A673 (cell line): Measurements from ENCODE around the gene GNG11. TPM values are rescaled to one million over a fixed set of nuclear protein-coding genes. Genes with fewer than 3 reads are reported as not detected.
A peak's percentile ranks its signal among the peaks of the same experiment; 100 is the strongest.

ENCODE experiments used
- BruUV-seq: library from RNA; stranded (reverse); fragments of 400-500 nt; replicated peaks from 2 replicates; lab custom pipeline; 2021; lab: Mats Ljungman, UMichigan
- CTCF ChIA-PET: fragments of 300-600 bp; sonication (Branson Sonifier 250); formaldehyde crosslinking; loops from one replicate; lab custom pipeline; 2022; ENCODE audit warnings: antibody characterized with exemption; lab: Charles Lee
- POLR2A ChIA-PET: fragments of 300-600 bp; sonication (Branson Sonifier 250); formaldehyde crosslinking; loops from one replicate; lab custom pipeline; 2022; ENCODE audit warnings: antibody characterized with exemption; ENCODE audit not compliant: low non-redundant PET; lab: Charles Lee
- DNase-seq: peaks from one replicate; pipeline ENCODE4 v3.0.0-alpha.2; 2015; ENCODE audit warnings: low spot score
- H3K27ac ChIP-seq: fragments of 200-600 bp; sonication (generic); 2 replicates; pipeline ENCODE4 v1.5.1; 2016; ENCODE audit warnings: mixed run types, low read depth, mild to moderate bottlenecking, mixed read lengths, antibody characterized with exemption, low read length; ENCODE audit not compliant: poor library complexity, severe bottlenecking
- H3K27me3 ChIP-seq: fragments of 200-600 bp; sonication (generic); replicated peaks from 2 replicates; pipeline ENCODE4 v1.6.1; 2017; ENCODE audit warnings: mixed run types, low read depth, mild to moderate bottlenecking, mixed read lengths, antibody characterized with exemption, low read length; ENCODE audit not compliant: insufficient read depth, poor library complexity
- H3K36me3 ChIP-seq: fragments of 200-600 bp; sonication (generic); 2 replicates; pipeline ENCODE4 v1.6.1; 2016; ENCODE audit warnings: mixed run types, mild to moderate bottlenecking, mixed read lengths, antibody characterized with exemption, low read length; ENCODE audit not compliant: insufficient read depth, poor library complexity, severe bottlenecking
- H3K4me1 ChIP-seq: fragments of 200-600 bp; sonication (generic); 2 replicates; pipeline ENCODE4 v1.6.1; 2017; ENCODE audit warnings: mixed run types, mild to moderate bottlenecking, mixed read lengths, antibody characterized with exemption, low read length; ENCODE audit not compliant: insufficient read depth, poor library complexity, severe bottlenecking
- H3K4me3 ChIP-seq: fragments of 200-600 bp; sonication (generic); 2 replicates; pipeline ENCODE4 v1.5.1; 2016; ENCODE audit warnings: low read depth, mixed run types, mild to moderate bottlenecking, mixed read lengths, low read length; ENCODE audit not compliant: poor library complexity, severe bottlenecking
- H3K9me3 ChIP-seq: fragments of 200-600 bp; sonication (generic); 2 replicates; pipeline ENCODE4 v1.6.1; 2016; ENCODE audit warnings: mixed run types, low read depth, mild to moderate bottlenecking, mixed read lengths, antibody characterized with exemption, low read length; ENCODE audit not compliant: poor library complexity, severe bottlenecking
- EZH2 ChIP-seq: fragments of 200-600 bp; sonication (generic); IDR thresholded peaks from 2 replicates; pipeline ENCODE4 v1.6.1; 2017; ENCODE audit warnings: borderline replicate concordance, low read depth, mild to moderate bottlenecking, mixed read lengths, antibody characterized with exemption, low read length; ENCODE audit not compliant: poor library complexity, severe bottlenecking
- intact Hi-C: fragments of 100-400 bp; cut with micrococcal nuclease; formaldehyde crosslinking; loops from one replicate; pipeline ENCODE4 v1.10.0; 2022; ENCODE audit not compliant: unreplicated experiment
- total RNA-seq: library from RNA; stranded (reverse); gene quantifications from 2 replicates; pipeline ENCODE4 v1.2.3, GENCODE V29; 2021
- TF ChIP-seq, protein P1 (sequence below): fragments of 300-800, 200-600 bp; sonication (generic); conservative IDR thresholded peaks from 2 replicates; pipeline ENCODE4 v1.5.1; 2017; ENCODE audit warnings: low read depth, mild to moderate bottlenecking, antibody characterized with exemption, low read length, moderate library complexity, mixed read lengths

The GNG11 gene
- total RNA-seq, 1 experiment from 2014 or later: 14.3 TPM

GRCh38 chr7:93890041-93890463 lies 31.5 kb upstream of the GNG11 start:
- ChIA-PET POLR2A (no interaction called here), CTCF (interaction anchor here (0.7 kb wide), 1 partner anchor 1247 kb away, joined by 3 read pairs; no protein-coding TSS in a partner anchor)
- intact Hi-C loops: loop anchor here (1.0 to 5.0 kb wide), 2 partner anchors 34 to 377 kb away; no protein-coding TSS in a partner anchor
- peaks cover 4% of the 10 kb centered on the region for H3K4me1 ChIP-seq
- TF ChIP-seq, protein P1, sequence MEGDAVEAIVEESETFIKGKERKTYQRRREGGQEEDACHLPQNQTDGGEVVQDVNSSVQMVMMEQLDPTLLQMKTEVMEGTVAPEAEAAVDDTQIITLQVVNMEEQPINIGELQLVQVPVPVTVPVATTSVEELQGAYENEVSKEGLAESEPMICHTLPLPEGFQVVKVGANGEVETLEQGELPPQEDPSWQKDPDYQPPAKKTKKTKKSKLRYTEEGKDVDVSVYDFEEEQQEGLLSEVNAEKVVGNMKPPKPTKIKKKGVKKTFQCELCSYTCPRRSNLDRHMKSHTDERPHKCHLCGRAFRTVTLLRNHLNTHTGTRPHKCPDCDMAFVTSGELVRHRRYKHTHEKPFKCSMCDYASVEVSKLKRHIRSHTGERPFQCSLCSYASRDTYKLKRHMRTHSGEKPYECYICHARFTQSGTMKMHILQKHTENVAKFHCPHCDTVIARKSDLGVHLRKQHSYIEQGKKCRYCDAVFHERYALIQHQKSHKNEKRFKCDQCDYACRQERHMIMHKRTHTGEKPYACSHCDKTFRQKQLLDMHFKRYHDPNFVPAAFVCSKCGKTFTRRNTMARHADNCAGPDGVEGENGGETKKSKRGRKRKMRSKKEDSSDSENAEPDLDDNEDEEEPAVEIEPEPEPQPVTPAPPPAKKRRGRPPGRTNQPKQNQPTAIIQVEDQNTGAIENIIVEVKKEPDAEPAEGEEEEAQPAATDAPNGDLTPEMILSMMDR: no peak; the same call in 1 of the 2 replicates
- no peak for TF ChIP-seq EZH2
- H3K9me3 ChIP-seq: no peaks in the 10 kb centered on the region
- H3K4me3 ChIP-seq: peak overlapping the region; percentile 58
- H3K27ac ChIP-seq: no peak overlapping the region
- DNase-seq: peak; percentile 69
- no TSS peak for BruUV-seq
- no peaks in the 10 kb centered on the region for H3K27me3 ChIP-seq
- no peaks in the 10 kb centered on the region for H3K36me3 ChIP-seq

GRCh38 chr7:93890464-93891068 lies 31.0 kb upstream of the GNG11 start, which contains the start of gene TFPI2:
Gene TFPI2, minus strand, starts transcription at chr7:93890753. Its CDS starts 75 bp downstream, at chr7:93890678.
- Histone ChIP-seq H3K36me3 (no peaks in the 10 kb centered on the region), H3K27ac (no peak within 1 kb of the TSS), H3K4me1 (peaks cover 10% of the 10 kb centered on the region), H3K4me3 (peak within 1 kb of the TSS; percentile 58), H3K9me3 (no peaks in the 10 kb centered on the region), H3K27me3 (no peaks in the 10 kb centered on the region)
- no peak for TF ChIP-seq EZH2
- TF ChIP-seq, protein P1: no peak
- intact Hi-C loops: loop anchor here (1.0 to 5.0 kb wide), 2 partner anchors 34 to 377 kb away; no protein-coding TSS in a partner anchor
- BruUV-seq: no TSS peak
- ChIA-PET CTCF (interaction anchor here (0.7 kb wide), 1 partner anchor 1247 kb away, joined by 3 read pairs; no protein-coding TSS in a partner anchor), POLR2A (no interaction called here)
- DNase-seq: peak; percentile 52

DNA sequence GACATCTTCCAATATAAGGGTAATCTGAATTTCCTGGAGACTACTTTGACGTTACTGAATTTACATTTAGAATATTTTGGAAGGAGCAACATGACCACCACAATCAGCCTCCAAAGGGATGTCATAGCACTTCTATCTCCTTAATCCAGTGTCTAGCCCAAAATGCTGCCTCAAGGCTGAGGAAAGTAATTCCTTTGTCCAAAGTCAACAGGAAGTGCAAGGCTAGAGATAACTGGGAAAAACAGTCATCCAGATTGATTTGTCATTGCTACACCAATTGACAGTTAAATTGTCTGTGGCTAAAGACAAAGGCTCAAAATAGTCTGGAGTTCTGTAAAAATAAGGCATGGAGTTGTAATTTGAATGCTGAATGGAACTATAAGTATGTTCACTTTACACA lies 27.1 kb upstream of the GNG11 start:
- H3K4me3 ChIP-seq: no peak overlapping the region
- H3K9me3 ChIP-seq: no peaks in the 10 kb centered on the region
- no peaks in the 10 kb centered on the region for H3K36me3 ChIP-seq
- H3K27me3 ChIP-seq: no peaks in the 10 kb centered on the region
- ChIA-PET CTCF (no interaction called here), POLR2A (no interaction called here)
- H3K27ac ChIP-seq: no peak overlapping the region
- H3K4me1 ChIP-seq: peaks cover 35% of the 10 kb centered on the region
- DNase-seq: no peak
- TF ChIP-seq EZH2: no peak
- TF ChIP-seq, protein P1: no peak
- intact Hi-C loops: loop anchor here (5.0 kb wide), 1 partner anchor 373 kb away; no protein-coding TSS in a partner anchor
- BruUV-seq: no TSS peak
